Panc1 (cell line): Measurements from ENCODE around the gene KCNQ1. TPM values are rescaled to one million over a fixed set of nuclear protein-coding genes. Genes with fewer than 3 reads are reported as not detected.

Source experiments
- ATAC-seq: fragments of 200-7000 bp; cut with Tn5 transposase; 2 replicates; pipeline ENCODE4 v1.9.1; 2020; ENCODE audit warnings: mild to moderate bottlenecking, moderate library complexity
- BruUV-seq: library from RNA; stranded (reverse); fragments of 400-500 nt; replicated peaks from 2 replicates; lab custom pipeline; 2021; lab: Mats Ljungman, UMichigan
- CTCF ChIA-PET: fragments of 300-600 bp; sonication (Branson Sonifier 250); formaldehyde crosslinking; loops from one replicate; lab custom pipeline; 2022; ENCODE audit warnings: antibody characterized with exemption; lab: Charles Lee
- POLR2A ChIA-PET: fragments of 300-600 bp; sonication (Branson Sonifier 250); formaldehyde crosslinking; loops from one replicate; lab custom pipeline; 2022; ENCODE audit warnings: antibody characterized with exemption; lab: Charles Lee
- DNase-seq: peaks from one replicate; pipeline ENCODE4 v3.0.0-alpha.2; 2010; ENCODE audit warnings: low read depth, low spot score
- H3K27ac ChIP-seq: 2 replicates; pipeline ENCODE4 v1.5.1; 2011; ENCODE audit warnings: mild to moderate bottlenecking, low read length, inconsistent platforms
- H3K27me3 ChIP-seq: fragments of 200-500 bp; sonication (Bioruptor generic); 2 replicates; pipeline ENCODE4 v1.6.0; 2014; ENCODE audit warnings: low read length, inconsistent platforms; ENCODE audit not compliant: control insufficient read depth, insufficient read depth
- H3K36me3 ChIP-seq: fragments of 200-500 bp; sonication (Bioruptor generic); 2 replicates; pipeline ENCODE4 v1.5.1; 2014; ENCODE audit warnings: inconsistent platforms, mild to moderate bottlenecking, low read length, moderate library complexity; ENCODE audit not compliant: control insufficient read depth, insufficient read depth
- H3K4me1 ChIP-seq: 2 replicates; pipeline ENCODE4 v1.5.1; 2011; ENCODE audit warnings: inconsistent platforms, mild to moderate bottlenecking, low read length, moderate library complexity; ENCODE audit not compliant: control insufficient read depth, insufficient read depth
- H3K4me3 ChIP-seq, 2 experiments: 2 replicates each; pipeline ENCODE4 v1.5.1; 2011 to 2012; ENCODE audit warnings: low read depth in 2 of 2, low read length in 2 of 2, mild to moderate bottlenecking in 2 of 2, inconsistent platforms in 1 of 2, moderate library complexity in 1 of 2
- H3K9me3 ChIP-seq: fragments of 200-500 bp; sonication (Bioruptor generic); 2 replicates; pipeline ENCODE4 v1.5.1; 2014; ENCODE audit warnings: low read depth, mild to moderate bottlenecking, inconsistent platforms, low read length, moderate library complexity; ENCODE audit not compliant: control insufficient read depth, insufficient read depth
- CTCF ChIP-seq: fragments of 450-650 bp; IDR thresholded peaks from 2 replicates; pipeline ENCODE4 v1.5.1; 2017; ENCODE audit warnings: mild to moderate bottlenecking
- POLR2AphosphoS5 ChIP-seq: IDR thresholded peaks from 2 replicates; pipeline ENCODE4 v1.6.1; 2012; ENCODE audit warnings: mild to moderate bottlenecking, low read depth, low read length, moderate library complexity
- REST ChIP-seq, 2 experiments: IDR thresholded peaks; 2 replicates each; pipeline ENCODE4 v1.6.1; 2011 to 2012; ENCODE audit warnings: low read depth in 2 of 2, control low read depth in 1 of 2, low read length in 1 of 2, mild to moderate bottlenecking in 1 of 2, moderate library complexity in 1 of 2; ENCODE audit not compliant: insufficient read depth in 1 of 2
- SIN3A ChIP-seq: IDR thresholded peaks from 2 replicates; pipeline ENCODE4 v1.6.1; 2012; ENCODE audit warnings: low read depth, mild to moderate bottlenecking, low read length, moderate library complexity, borderline replicate concordance; ENCODE audit not compliant: insufficient read depth
- TCF7L2 ChIP-seq: IDR thresholded peaks from 2 replicates; pipeline ENCODE4 v1.6.1; 2011; ENCODE audit warnings: mild to moderate bottlenecking, low read depth, low read length, inconsistent platforms
- in situ Hi-C: cut with HindIII; loops from 2 replicates; pipeline ENCODE4 v1.10.0; 2016; ENCODE audit warnings: low sequenced_read_pairs, low pct_unique_long_range_greater_than_20kb
- intact Hi-C: fragments of 100-400 bp; cut with micrococcal nuclease; formaldehyde crosslinking; loops from one replicate; pipeline ENCODE4 v1.10.0; 2022; ENCODE audit not compliant: unreplicated experiment
- total RNA-seq: library from RNA; stranded (reverse); gene quantifications from one replicate; pipeline ENCODE4 v1.2.1, GENCODE V29; 2021; ENCODE audit not compliant: unreplicated experiment

Gene KCNQ1
- total RNA-seq, 1 experiment from 2014 or later = 1.0 TPM

- ChIA-PET CTCF (no interaction called here), POLR2A (no interaction called here)
- Histone ChIP-seq H3K36me3 (no peaks in the 10 kb centered on the region), H3K27me3 (no peaks in the 10 kb centered on the region), H3K4me1 (no peaks in the 10 kb centered on the region), H3K9me3 (no peaks in the 10 kb centered on the region), H3K4me3 (no peak overlapping the region), H3K27ac (no peak overlapping the region)
- TF ChIP-seq REST (IDR thresholded peaks at IDR 0.05; ENCODE audit: insufficient read depth in 1 of 2, low read depth in 2 of 2, low read length in 1 of 2) (no peak), POLR2AphosphoS5 (no peak), CTCF (no peak), SIN3A (no peak), TCF7L2 (no peak)
- in situ Hi-C loops (no loop called here), intact Hi-C loops (no loop called here)
- BruUV-seq = no TSS peak
- no peak for ATAC-seq
- DNase-seq = no peak
Observed at GRCh38 chr11:2582351-2582945, 137.6 kb downstream of the KCNQ1 start.

- Histone ChIP-seq H3K36me3 (no peaks in the 10 kb centered on the region), H3K4me1 (no peaks in the 10 kb centered on the region), H3K27me3 (no peaks in the 10 kb centered on the region), H3K4me3 (no peak overlapping the region), H3K9me3 (no peaks in the 10 kb centered on the region), H3K27ac (no peak overlapping the region)
- BruUV-seq = no TSS peak
- intact Hi-C loops (no loop called here), in situ Hi-C loops (no loop called here)
- no peak for DNase-seq
- ChIA-PET POLR2A (no interaction called here), CTCF (no interaction called here)
- ATAC-seq = no peak
- no peak for TF ChIP-seq POLR2AphosphoS5
- TF ChIP-seq REST (IDR thresholded peaks at IDR 0.05; ENCODE audit: insufficient read depth in 1 of 2, low read depth in 2 of 2, low read length in 1 of 2) = no peak
- no peak for TF ChIP-seq TCF7L2
- TF ChIP-seq CTCF = no peak
- TF ChIP-seq SIN3A = no peak
Observed at GRCh38 chr11:2582946-2583604, 138.3 kb downstream of the KCNQ1 start.
